ENCODE measurements around the gene CLIP3.

- TF ChIP-seq EZH2 (IDR thresholded peaks at IDR 0.05; ENCODE audit: low read depth) (no peak), CTCF (conservative IDR thresholded peaks at IDR 0.05) (no peak)
These were observed 45.1 kb downstream of the CLIP3 start for GRCh38 chr19:35987571-35987896.
